ENCODE data around the gene NDUFS1.
A peak's percentile ranks its signal among the peaks of the same experiment; 100 is the strongest.
"Not testable (repeated sequence)": the region's sequence is repeated elsewhere in the genome, so short reads cannot be mapped to it uniquely, and the experiment has no call there.

Gene NDUFS1

GRCh38 chr2:206162401-206162800 is 3.2 kb upstream of the NDUFS1 start:
- DNase-seq (ENCODE audit: low spot score), result not testable (repeated sequence)

- no peak for DNase-seq (ENCODE audit: low spot score)
Observed at GRCh38 chr2:206160807-206161179, 1.5 kb upstream of the NDUFS1 start.

GRCh38 chr2:206160125-206160806 is 1.0 kb upstream of the NDUFS1 start:
- DNase-seq (ENCODE audit: low spot score), result no peak

- no peak for DNase-seq (ENCODE audit: low spot score)
Observed at GRCh38 chr2:206158563-206159345, 490 bp downstream of the NDUFS1 start.

GRCh38 chr2:206157014-206157413 is 2.2 kb downstream of the NDUFS1 start:
- not testable (repeated sequence) for DNase-seq (ENCODE audit: low spot score)

GRCh38 chr2:206154197-206154596 is 5.0 kb downstream of the NDUFS1 start:
- no peak for DNase-seq (ENCODE audit: low spot score)

GRCh38 chr2:206150631-206151030 is 8.6 kb downstream of the NDUFS1 start:
- DNase-seq (ENCODE audit: low spot score), result no peak

- no peak for DNase-seq (ENCODE audit: low spot score)
Observed at GRCh38 chr2:206150168-206150567, 9.1 kb downstream of the NDUFS1 start.

- no peak for DNase-seq (ENCODE audit: low spot score)
Observed at GRCh38 chr2:206149330-206149729, 9.9 kb downstream of the NDUFS1 start.

GRCh38 chr2:206145665-206146064 is 13.6 kb downstream of the NDUFS1 start:
- DNase-seq (ENCODE audit: low spot score), result no peak

- no peak for DNase-seq (ENCODE audit: low spot score)
Observed at GRCh38 chr2:206144383-206144782, 14.9 kb downstream of the NDUFS1 start.

GRCh38 chr2:206143451-206143850 is 15.8 kb downstream of the NDUFS1 start:
- no peak for DNase-seq (ENCODE audit: low spot score)

- DNase-seq (ENCODE audit: low spot score), result peak; percentile 18
Observed at GRCh38 chr2:206127656-206128055, 31.6 kb downstream of the NDUFS1 start.

- DNase-seq (ENCODE audit: low spot score), result no peak
Observed at GRCh38 chr2:206125901-206126300, 33.3 kb downstream of the NDUFS1 start.

GRCh38 chr2:206122569-206122968 is 36.7 kb downstream of the NDUFS1 start:
- DNase-seq (ENCODE audit: low spot score), result not testable (repeated sequence)

- DNase-seq (ENCODE audit: low spot score), result no peak
Observed at GRCh38 chr2:206116278-206116677, 43.0 kb downstream of the NDUFS1 start.

GRCh38 chr2:206115026-206115578 is 44.1 kb downstream of the NDUFS1 start:
- no peak for DNase-seq (ENCODE audit: low spot score)

- DNase-seq (ENCODE audit: low spot score), result no peak
Observed at GRCh38 chr2:206112846-206113547, 46.2 kb downstream of the NDUFS1 start.

- DNase-seq (ENCODE audit: low spot score), result no peak
Observed at GRCh38 chr2:206112108-206112507, 47.1 kb downstream of the NDUFS1 start.

- DNase-seq (ENCODE audit: low spot score), result no peak
Observed at GRCh38 chr2:206108713-206109112, 50.5 kb downstream of the NDUFS1 start.

- DNase-seq (ENCODE audit: low spot score), result no peak
Observed at GRCh38 chr2:206105541-206105940, 53.7 kb downstream of the NDUFS1 start.

GRCh38 chr2:206105038-206105437 is 54.2 kb downstream of the NDUFS1 start:
- no peak for DNase-seq (ENCODE audit: low spot score)

- DNase-seq (ENCODE audit: low spot score), result not testable (repeated sequence)
Observed at GRCh38 chr2:206098872-206099271, 60.4 kb downstream of the NDUFS1 start.
